OCI-LY3 (cell line): ENCODE measurements around the gene ZNF804A.

ENCODE experiments used
- H2AFZ ChIP-seq: fragments of 200-600, 300-600 bp; shearing (Covaris generic); 2 replicates; pipeline ENCODE4 v1.6.0; 2014; ENCODE audit warnings: antibody characterized with exemption, low read depth, low read length
- H3K27ac ChIP-seq: fragments of 200-600, 300-600 bp; sonication (generic); 2 replicates; pipeline ENCODE4 v1.5.1; 2014; ENCODE audit warnings: mild to moderate bottlenecking, low read length, moderate library complexity, mixed read lengths
- H3K27me3 ChIP-seq: fragments of 200-600, 300-600 bp; sonication (generic); 2 replicates; pipeline ENCODE4 v1.6.1; 2014; ENCODE audit warnings: low read depth, low read length, mixed read lengths
- H3K36me3 ChIP-seq: fragments of 200-600, 300-600 bp; sonication (generic); replicated peaks from 2 replicates; pipeline ENCODE3; 2014; ENCODE audit warnings: low read depth, low read length, mixed read lengths
- H3K4me1 ChIP-seq: fragments of 300-600, 200-600 bp; sonication (generic); 2 replicates; pipeline ENCODE4 v1.6.1; 2014; ENCODE audit warnings: low read length, mixed read lengths
- H3K4me2 ChIP-seq: fragments of 200-600, 300-600 bp; sonication (generic); 2 replicates; pipeline ENCODE4 v1.6.1; 2014; ENCODE audit warnings: low read length, mixed read lengths
- H3K4me3 ChIP-seq: fragments of 300-600, 200-600 bp; sonication (generic); 2 replicates; pipeline ENCODE4 v1.5.1; 2014; ENCODE audit warnings: antibody characterized with exemption, mild to moderate bottlenecking, low read length, moderate library complexity
- H3K79me2 ChIP-seq: fragments of 300-600, 200-600 bp; shearing (Covaris generic); 2 replicates; pipeline ENCODE4 v1.6.1; 2014; ENCODE audit warnings: mild to moderate bottlenecking, low read length, mixed read lengths
- H3K9ac ChIP-seq: fragments of 300-600, 200-600 bp; shearing (Covaris generic); 2 replicates; pipeline ENCODE4 v1.6.0; 2014; ENCODE audit warnings: mild to moderate bottlenecking, low read length, moderate library complexity
- H3K9me3 ChIP-seq: fragments of 200-600, 300-600 bp; shearing (Covaris generic); 2 replicates; pipeline ENCODE4 v1.6.1; 2014; ENCODE audit warnings: low read length, mixed read lengths; ENCODE audit not compliant: insufficient read depth
- H4K20me1 ChIP-seq: fragments of 200-600, 300-600 bp; sonication (generic); 2 replicates; pipeline ENCODE4 v1.6.1; 2016; ENCODE audit warnings: low read length, mixed read lengths; ENCODE audit not compliant: insufficient read depth
- CTCF ChIP-seq: fragments of 200-600, 300-600 bp; sonication (generic); IDR thresholded peaks from 2 replicates; pipeline ENCODE4 v1.5.1; 2014; ENCODE audit warnings: antibody characterized with exemption, low read length, low read depth
- EZH2phosphoT487 ChIP-seq: fragments of 200-600 bp; shearing (Covaris generic); IDR thresholded peaks from 2 replicates; pipeline ENCODE4 v1.6.1; 2018; ENCODE audit warnings: antibody characterized with exemption, mixed run types, low read depth

Gene ZNF804A

GRCh38 chr2:184596819-184597411 is 1.4 kb upstream of the ZNF804A start:
- peaks cover 12% of the 10 kb centered on the region for H3K4me1 ChIP-seq
- peaks cover 35% of the 10 kb centered on the region for H3K79me2 ChIP-seq
- TF ChIP-seq EZH2phosphoT487 (no peak), CTCF (peak; percentile 43)
- peak overlapping the region; percentile 50 for H2AFZ ChIP-seq
- H3K27ac ChIP-seq: peak overlapping the region; percentile 74
- H3K4me2 ChIP-seq: peak overlapping the region; percentile 97
- peaks cover 3% of the 10 kb centered on the region for H3K36me3 ChIP-seq
- no peaks in the 10 kb centered on the region for H3K9me3 ChIP-seq
- H3K27me3 ChIP-seq: no peaks in the 10 kb centered on the region
- H4K20me1 ChIP-seq: peaks cover 8% of the 10 kb centered on the region
- peak overlapping the region; percentile 93 for H3K9ac ChIP-seq
- H3K4me3 ChIP-seq: peak overlapping the region; percentile 92

- Histone ChIP-seq H3K27me3 (no peaks in the 10 kb centered on the region), H3K27ac (peak overlapping the region; percentile 74), H3K79me2 (peaks cover 42% of the 10 kb centered on the region), H2AFZ (peak overlapping the region; percentile 50), H3K9ac (peak overlapping the region; percentile 93), H3K9me3 (no peaks in the 10 kb centered on the region), H4K20me1 (peaks cover 13% of the 10 kb centered on the region), H3K4me3 (peak overlapping the region; percentile 92), H3K36me3 (peaks cover 6% of the 10 kb centered on the region), H3K4me2 (peak overlapping the region; percentile 97), H3K4me1 (peaks cover 15% of the 10 kb centered on the region)
- no peak for TF ChIP-seq EZH2phosphoT487
- TF ChIP-seq CTCF: no peak
Measured at GRCh38 chr2:184597571-184597991, 748 bp upstream of the ZNF804A start.

- H3K79me2 ChIP-seq: peaks cover 46% of the 10 kb centered on the region
- H3K27ac ChIP-seq: peak overlapping the region; percentile 74
- peak overlapping the region; percentile 50 for H2AFZ ChIP-seq
- TF ChIP-seq CTCF: no peak
- TF ChIP-seq EZH2phosphoT487: no peak
- peaks cover 17% of the 10 kb centered on the region for H4K20me1 ChIP-seq
- H3K36me3 ChIP-seq: peaks cover 10% of the 10 kb centered on the region
- peak overlapping the region; percentile 93 for H3K9ac ChIP-seq
- peak overlapping the region; percentile 92 for H3K4me3 ChIP-seq
- no peaks in the 10 kb centered on the region for H3K9me3 ChIP-seq
- H3K27me3 ChIP-seq: no peaks in the 10 kb centered on the region
- H3K4me2 ChIP-seq: peak overlapping the region; percentile 97
- H3K4me1 ChIP-seq: peaks cover 15% of the 10 kb centered on the region
Measured at GRCh38 chr2:184598002-184598315, 370 bp upstream of the ZNF804A start.

- Histone ChIP-seq H3K4me2 (peak overlapping the region; percentile 78), H3K4me3 (peak overlapping the region; percentile 92), H3K9ac (peak overlapping the region; percentile 93), H3K9me3 (no peaks in the 10 kb centered on the region), H3K4me1 (peaks cover 15% of the 10 kb centered on the region), H3K27me3 (no peaks in the 10 kb centered on the region), H2AFZ (peak overlapping the region; percentile 15; the same call in 1 of the 2 replicates), H3K27ac (peak overlapping the region; percentile 72), H3K79me2 (peaks cover 59% of the 10 kb centered on the region), H3K36me3 (peaks cover 18% of the 10 kb centered on the region), H4K20me1 (peaks cover 22% of the 10 kb centered on the region)
- TF ChIP-seq CTCF: no peak
- no peak for TF ChIP-seq EZH2phosphoT487
Measured at GRCh38 chr2:184599054-184599871, 934 bp downstream of the ZNF804A start.
